ENCODE results near the gene TMEM101.
"Not testable (repeated sequence)": the region's sequence is repeated elsewhere in the genome, so short reads cannot be mapped to it uniquely, and the experiment has no call there.

Gene TMEM101

DNA sequence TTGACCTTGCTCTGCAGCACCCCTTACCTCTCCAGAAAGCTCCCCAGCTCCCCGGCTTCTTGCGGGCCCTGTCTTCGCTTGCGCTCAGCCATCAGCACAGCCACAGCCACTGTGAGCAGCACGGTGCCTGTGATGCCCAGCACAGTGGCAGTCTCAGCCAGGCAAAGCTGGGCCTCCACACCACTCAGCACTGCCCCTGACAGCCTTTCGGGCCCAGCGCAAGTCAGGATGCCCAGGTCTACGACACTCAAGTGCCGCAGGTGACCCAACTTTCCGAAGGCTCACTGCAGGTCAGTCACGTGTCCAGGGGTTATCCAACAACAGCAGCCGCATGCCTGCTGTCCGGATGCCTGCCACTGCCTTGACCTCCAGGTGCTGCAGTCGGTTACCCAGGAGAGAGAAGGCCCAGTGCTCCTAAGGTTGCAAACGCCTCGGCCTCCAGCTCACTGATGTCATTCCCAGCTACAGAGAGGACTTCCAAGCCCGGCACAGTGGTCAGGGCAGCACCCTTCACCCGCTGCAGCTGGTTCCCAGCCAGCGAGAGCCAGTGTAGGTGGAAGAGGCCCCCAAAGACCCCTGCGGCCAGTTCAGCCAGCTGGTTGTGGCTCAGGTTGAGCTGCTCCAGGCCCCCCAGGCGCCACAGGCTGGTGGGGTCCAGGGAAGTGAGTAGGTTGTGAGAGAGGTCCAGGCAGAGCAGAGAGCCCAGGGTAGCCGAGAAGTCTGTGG is 8.9 kb upstream of the TMEM101 start:
- no peak overlapping the region for H3K27ac ChIP-seq

DNA sequence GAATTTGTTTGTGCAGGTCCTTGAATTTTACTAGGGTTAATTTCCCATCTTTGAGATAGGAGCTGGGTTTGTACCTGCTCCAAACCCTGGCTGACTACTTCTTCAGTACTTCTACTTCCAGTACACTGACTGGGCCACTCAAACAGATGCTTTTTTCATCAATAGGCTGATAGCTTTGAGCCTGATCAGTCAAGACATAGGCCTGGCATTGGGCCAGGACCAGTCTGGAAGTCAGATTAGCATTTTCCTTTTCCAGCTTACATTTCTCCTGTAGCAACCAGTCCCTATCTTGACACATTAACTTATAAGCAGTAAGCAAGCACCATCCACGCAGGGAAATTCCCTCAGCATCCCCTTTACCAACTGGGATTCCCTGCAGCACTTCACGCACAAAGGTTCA is 7.5 kb upstream of the TMEM101 start:
- H3K4me3 ChIP-seq = no peak overlapping the region
- TF ChIP-seq CTCF (IDR thresholded peaks at IDR 0.05) = no peak
- no peak for DNase-seq (ENCODE audit: low spot score)
- H3K27ac ChIP-seq = no peak overlapping the region

More for the DNA sequence above, 8.9 kb upstream of the TMEM101 start:
- TF ChIP-seq CTCF (IDR thresholded peaks at IDR 0.05) = no peak
- no peak for DNase-seq (ENCODE audit: low spot score)
- no peak overlapping the region for H3K4me3 ChIP-seq

GRCh38 chr17:44021227-44021626 is 6.5 kb upstream of the TMEM101 start:
- DNase-seq (ENCODE audit: low spot score); H3K27ac ChIP-seq; H3K4me3 ChIP-seq: not testable (repeated sequence)

GRCh38 chr17:44014133-44014436 is 678 bp downstream of the TMEM101 start:
- TF ChIP-seq CTCF (IDR thresholded peaks at IDR 0.05) = no peak
- DNase-seq (ENCODE audit: low spot score) = no peak

GRCh38 chr17:44012874-44013273 is 1.9 kb downstream of the TMEM101 start:
- TF ChIP-seq CTCF (IDR thresholded peaks at IDR 0.05) = no peak
- Histone ChIP-seq H3K4me3 (no peak overlapping the region), H3K27ac (no peak overlapping the region)
- DNase-seq (ENCODE audit: low spot score) = no peak

More at GRCh38 chr17:44014133-44014436, 678 bp downstream of the TMEM101 start:
- Histone ChIP-seq H3K27ac (peak overlapping the region in 1 of 2 donors; percentile 83), H3K4me3 (peak overlapping the region; percentile 92)

DNA sequence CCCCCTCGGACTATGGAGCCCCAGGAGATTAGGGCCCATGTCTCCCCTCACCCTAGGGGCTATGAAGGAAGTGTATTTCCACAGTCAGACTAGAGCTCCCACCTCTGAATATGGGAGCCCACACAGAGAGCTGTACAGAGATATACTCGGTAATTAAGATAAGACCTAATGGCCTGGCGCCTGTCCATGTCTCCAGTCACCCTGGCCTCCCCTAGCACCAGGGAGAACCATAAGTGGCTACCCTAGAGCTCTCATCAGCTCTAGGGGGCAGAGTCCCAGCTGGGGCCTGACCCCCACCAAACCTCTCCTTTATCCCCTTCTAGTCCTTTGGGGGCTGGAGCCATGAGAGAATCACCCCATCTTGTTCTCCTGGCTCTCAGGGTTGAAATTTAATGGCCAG is 2.4 kb downstream of the TMEM101 start:
- no peak for TF ChIP-seq CTCF (IDR thresholded peaks at IDR 0.05)
- DNase-seq (ENCODE audit: low spot score) = no peak
- Histone ChIP-seq H3K4me3 (no peak overlapping the region), H3K27ac (no peak overlapping the region)

DNA sequence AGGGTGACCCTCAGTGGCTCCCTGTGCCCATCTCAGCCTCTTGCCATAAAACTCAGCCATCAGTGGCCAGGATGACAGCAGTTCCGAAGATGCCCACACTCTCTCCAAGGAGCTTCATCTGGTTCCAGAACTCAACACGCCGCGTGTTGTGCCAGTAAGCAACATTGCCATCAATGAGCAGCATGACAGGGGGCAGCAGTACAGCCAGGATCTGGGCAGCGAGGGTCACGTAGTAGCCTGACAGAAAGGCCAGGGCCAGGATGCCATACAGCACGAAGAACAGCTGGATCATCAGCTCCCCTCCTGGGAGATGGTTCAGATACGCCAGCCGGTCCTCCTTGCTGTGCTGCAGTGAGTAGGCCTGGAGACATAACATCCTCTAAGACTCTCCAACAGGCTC is 2.9 kb downstream of the TMEM101 start:
- Histone ChIP-seq H3K4me3 (no peak overlapping the region), H3K27ac (no peak overlapping the region)
- no peak for DNase-seq (ENCODE audit: low spot score)
- no peak for TF ChIP-seq CTCF (IDR thresholded peaks at IDR 0.05)
